ENCODE results near the gene DCTN1. TPM values are rescaled to one million over a fixed set of nuclear protein-coding genes. Genes with fewer than 3 reads are reported as not detected.

DCTN1 gene
- total and polyA plus RNA-seq, 2 donors (not counting 3 experiments of a cell fraction or from before 2014, with no cell fraction given) = 130 to 170 TPM

DNA sequence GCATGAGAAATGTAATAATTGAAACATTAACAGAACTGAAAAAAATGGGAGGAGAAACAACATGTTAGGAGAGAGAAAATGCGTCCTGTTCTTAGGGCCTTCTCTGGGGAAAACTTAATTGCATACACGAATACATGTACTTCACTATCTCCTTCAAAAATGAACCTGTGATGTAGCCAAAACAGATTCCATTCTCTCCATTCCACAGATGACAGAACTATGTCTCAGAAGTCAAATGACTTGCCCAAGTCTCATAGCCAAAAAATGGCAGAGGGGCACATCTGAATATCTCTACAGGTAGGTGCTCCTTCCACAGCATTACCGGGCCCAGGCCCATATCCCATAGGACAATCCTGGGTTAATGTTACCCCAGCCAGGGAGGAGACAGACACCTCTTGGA lies 3.9 kb upstream of the DCTN1 start:
- Histone ChIP-seq H3K27ac (ENCODE audit: insufficient read depth, low read depth, low read length) (no peak overlapping the region), H2AFZ (ENCODE audit: low read depth, low read length) (no peak overlapping the region), H3K9me3 (replicated peaks; ENCODE audit: control insufficient read depth, insufficient read depth, low read length) (no peaks in the 10 kb centered on the region), H3K4me1 (ENCODE audit: control insufficient read depth, extremely low read depth, insufficient read depth, low read length) (peaks cover 5% of the 10 kb centered on the region), H3K27me3 (ENCODE audit: control insufficient read depth in 2 of 2, insufficient read depth in 2 of 2, low read length in 2 of 2) (no peaks in the 10 kb centered on the region), H3K9ac (replicated peaks; ENCODE audit: extremely low read depth, insufficient read depth, low read length) (no peak overlapping the region), H3K9me1 (replicated peaks; ENCODE audit: control insufficient read depth, extremely low read depth, insufficient read depth, low read length) (no peaks in the 10 kb centered on the region), H3K36me3 (ENCODE audit: control insufficient read depth in 2 of 2, extremely low read depth in 1 of 2, insufficient read depth in 2 of 2, low read length in 2 of 2) (peaks cover 0 to 2% of the 10 kb centered on the region in 2 experiments), H3K4me2 (ENCODE audit: insufficient read depth, low read length) (no peak overlapping the region), H3K79me2 (ENCODE audit: control insufficient read depth, insufficient read depth, low read length) (peaks cover 66% of the 10 kb centered on the region), H3K4me3 (replicated peaks in 1 of 3; ENCODE audit: insufficient read depth in 1 of 3, low read depth in 1 of 3, low read length in 3 of 3) (no peak overlapping the region), H4K20me1 (replicated peaks; ENCODE audit: control insufficient read depth, extremely low read depth, insufficient read depth, low read length) (peaks cover under 1% of the 10 kb centered on the region)
- TF ChIP-seq POLR2A (IDR thresholded peaks at IDR 0.05; ENCODE audit: low read depth, low read length) (no peak), JUN (IDR thresholded peaks at IDR 0.05; ENCODE audit: borderline replicate concordance, insufficient read depth, insufficient read length, low read depth) (no peak), MYC (IDR thresholded peaks at IDR 0.05; ENCODE audit: low read depth, low read length) (no peak), FOS (IDR thresholded peaks at IDR 0.05; ENCODE audit: borderline replicate concordance, insufficient read depth, low read length) (no peak), EZH2 (IDR thresholded peaks at IDR 0.05; ENCODE audit: borderline replicate concordance, low read depth, low read length, severe bottlenecking) (no peak), GATA2 (IDR thresholded peaks at IDR 0.05; ENCODE audit: insufficient read depth, insufficient read length, low read depth, low read length) (no peak)
- TF ChIP-seq, protein P1, sequence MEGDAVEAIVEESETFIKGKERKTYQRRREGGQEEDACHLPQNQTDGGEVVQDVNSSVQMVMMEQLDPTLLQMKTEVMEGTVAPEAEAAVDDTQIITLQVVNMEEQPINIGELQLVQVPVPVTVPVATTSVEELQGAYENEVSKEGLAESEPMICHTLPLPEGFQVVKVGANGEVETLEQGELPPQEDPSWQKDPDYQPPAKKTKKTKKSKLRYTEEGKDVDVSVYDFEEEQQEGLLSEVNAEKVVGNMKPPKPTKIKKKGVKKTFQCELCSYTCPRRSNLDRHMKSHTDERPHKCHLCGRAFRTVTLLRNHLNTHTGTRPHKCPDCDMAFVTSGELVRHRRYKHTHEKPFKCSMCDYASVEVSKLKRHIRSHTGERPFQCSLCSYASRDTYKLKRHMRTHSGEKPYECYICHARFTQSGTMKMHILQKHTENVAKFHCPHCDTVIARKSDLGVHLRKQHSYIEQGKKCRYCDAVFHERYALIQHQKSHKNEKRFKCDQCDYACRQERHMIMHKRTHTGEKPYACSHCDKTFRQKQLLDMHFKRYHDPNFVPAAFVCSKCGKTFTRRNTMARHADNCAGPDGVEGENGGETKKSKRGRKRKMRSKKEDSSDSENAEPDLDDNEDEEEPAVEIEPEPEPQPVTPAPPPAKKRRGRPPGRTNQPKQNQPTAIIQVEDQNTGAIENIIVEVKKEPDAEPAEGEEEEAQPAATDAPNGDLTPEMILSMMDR (IDR thresholded peaks at IDR 0.05; ENCODE audit: extremely low read depth in 1 of 2, insufficient read depth in 1 of 2, low read depth in 1 of 2, low read length in 2 of 2) = no peak
- TF ChIP-seq, protein P2, sequence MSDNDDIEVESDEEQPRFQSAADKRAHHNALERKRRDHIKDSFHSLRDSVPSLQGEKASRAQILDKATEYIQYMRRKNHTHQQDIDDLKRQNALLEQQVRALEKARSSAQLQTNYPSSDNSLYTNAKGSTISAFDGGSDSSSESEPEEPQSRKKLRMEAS (IDR thresholded peaks at IDR 0.05; ENCODE audit: insufficient read depth, insufficient read length) = no peak
- dilution Hi-C loops (cut with MboI; ENCODE audit: extremely low pct_ligation_motif_present, low sequenced_read_pairs) = no loop called here
- DNase-seq (ENCODE audit: low read depth, low spot score) = no peak
- POLR2A ChIA-PET = no interaction called here
- BruUV-seq (replicated peaks) = no TSS peak
- intact Hi-C loops (cut with micrococcal nuclease) = no loop called here
- CTCF ChIA-PET = no interaction called here
- FAIRE-seq = peak; percentile 18
